ENCODE measurements around the gene XRCC4. TPM values are rescaled to one million over a fixed set of nuclear protein-coding genes. Genes with fewer than 3 reads are reported as not detected.

XRCC4 gene
- 1.8 and 2.4 TPM in 2 replicates for polyA plus RNA-seq (2012; rRNA removed)
- 3.7 and 6.8 TPM in 2 replicates for polyA plus RNA-seq (2012; cell fraction: cytosol; rRNA removed)
- 0.65 and 1.3 TPM in 2 replicates for polyA plus RNA-seq (2012; cell fraction: nucleus; rRNA removed)

GRCh38 chr5:83076742-83077661 lies at the start of gene XRCC4, which contains the start of gene TMEM167A:
XRCC4 (plus strand) TSS chr5:83077547; CDS start chr5:83104920, 27,373 bp downstream.
TMEM167A (minus strand) TSS chr5:83077394; CDS start chr5:83077323, 71 bp downstream.
- peak within 1 kb of the TSS; percentile 93 for H3K9ac ChIP-seq
- peak; percentile 85 for DNase-seq
- 1% methylated on average over 31 of the region's 44 CpGs for WGBS (ENCODE audit: low lambda C conversion rate)
- H3K9me2 ChIP-seq: no peaks in the 10 kb centered on the region
- H2AFZ ChIP-seq (ENCODE audit: low read depth): peak within 1 kb of the TSS; percentile 96
- no peaks in the 10 kb centered on the region for H3K27me3 ChIP-seq (ENCODE audit: insufficient read depth)
- peak within 1 kb of the TSS; percentile 87 to 92 for H3K27ac ChIP-seq (ENCODE audit: low read depth in 2 of 2, low read length in 1 of 2)
- peaks cover 80% of the 10 kb centered on the region for H3K79me2 ChIP-seq (ENCODE audit: insufficient read depth)
- H4K20me1 ChIP-seq (ENCODE audit: insufficient read depth): peaks cover 17% of the 10 kb centered on the region
- H3K4me2 ChIP-seq: peak within 1 kb of the TSS; percentile 88
- peaks cover 4% of the 10 kb centered on the region for H3F3A ChIP-seq (replicated peaks; ENCODE audit: insufficient read depth)
- H3K36me3 ChIP-seq (replicated peaks in 1 of 2; ENCODE audit: control insufficient read depth in 1 of 2, insufficient read depth in 2 of 2, low read length in 1 of 2): peaks cover 8 to 17% of the 10 kb centered on the region in 2 experiments
- CTCF ChIA-PET: interaction anchor here (0.6 kb wide), 1 partner anchor 11 kb away, joined by 3 read pairs; no protein-coding TSS in a partner anchor
- H3K9me3 ChIP-seq: no peaks in the 10 kb centered on the region
- peak within 1 kb of the TSS; percentile 84 to 97 for H3K4me3 ChIP-seq (ENCODE audit: low read depth in 2 of 2, low read length in 1 of 2)
- POLR2A ChIA-PET: interaction anchor here (0.7 to 1.7 kb wide), 2 partner anchors 41 to 218 kb away, joined by 4 to 11 read pairs; no protein-coding TSS in a partner anchor
- H3K4me1 ChIP-seq (ENCODE audit: control insufficient read depth in 1 of 2, insufficient read depth in 2 of 2, low read depth in 1 of 2, low read length in 1 of 2): peaks cover 9 to 12% of the 10 kb centered on the region in 2 experiments; a peak in 3 of 4 replicates
- TF ChIP-seq TAF1 (IDR thresholded peaks at IDR 0.05; ENCODE audit: borderline replicate concordance, low read depth, low read length) (peak; percentile 71; the same call in 1 of the 2 replicates), GATA2 (CRISPR knock-in tag; IDR thresholded peaks at IDR 0.05) (no peak), ELF1 (IDR thresholded peaks at IDR 0.05) (peak; percentile 96), TCF12 (IDR thresholded peaks at IDR 0.05) (no peak), ZBTB33 (IDR thresholded peaks at IDR 0.05; ENCODE audit: borderline replicate concordance, low read depth) (no peak), RFX5 (IDR thresholded peaks at IDR 0.05; ENCODE audit: low read length) (0 out of 2 replicates have a peak, but pooled peaks have one; percentile 4), FOXM1 (IDR thresholded peaks at IDR 0.05; ENCODE audit: low read depth) (no peak), EP300 (IDR thresholded peaks at IDR 0.05; ENCODE audit: borderline replicate concordance in 1 of 2, low read depth in 1 of 2, low read length in 1 of 2) (no peak), CHD2 (IDR thresholded peaks at IDR 0.05; ENCODE audit: low read length, partially characterized antibody) (peak; percentile 89), EZH2phosphoT487 (IDR thresholded peaks at IDR 0.05; ENCODE audit: borderline replicate concordance, low read depth) (no peak), JUND (IDR thresholded peaks at IDR 0.05) (no peak), IRF3 (IDR thresholded peaks at IDR 0.05; ENCODE audit: low read depth, low read length) (peak; percentile 52), FOSL2 (IDR thresholded peaks at IDR 0.05; ENCODE audit: borderline replicate concordance, low read depth) (no peak), MEF2A (IDR thresholded peaks at IDR 0.05; ENCODE audit: borderline replicate concordance, low read depth) (no peak), RAD21 (IDR thresholded peaks at IDR 0.05; ENCODE audit: low read length) (peak; percentile 2; the same call in 1 of the 2 replicates), SIN3A (IDR thresholded peaks at IDR 0.05; ENCODE audit: borderline replicate concordance, low read depth, low read length) (no peak), RXRA (IDR thresholded peaks at IDR 0.05; ENCODE audit: borderline replicate concordance, low read depth) (no peak), TEAD4 (IDR thresholded peaks at IDR 0.05; ENCODE audit: borderline replicate concordance, insufficient read depth) (no peak), RCOR1 (IDR thresholded peaks at IDR 0.05; ENCODE audit: low read length) (no peak), NFIC (IDR thresholded peaks at IDR 0.05; ENCODE audit: borderline replicate concordance) (no peak), MAX (IDR thresholded peaks at IDR 0.05; ENCODE audit: low read depth) (peak; percentile 77), USF1 (IDR thresholded peaks at IDR 0.05; ENCODE audit: borderline replicate concordance, low read depth) (no peak), REST (IDR thresholded peaks at IDR 0.05; ENCODE audit: low read depth, low read length) (0 out of 2 replicates have a peak, but pooled peaks have one; percentile 12), GABPA (IDR thresholded peaks at IDR 0.05; ENCODE audit: low read depth) (peak; percentile 95), YY1 (IDR thresholded peaks at IDR 0.05; ENCODE audit: low read depth) (0 out of 2 replicates have a peak, but pooled peaks have one; percentile 31)
